ENCODE measurements around the gene ORAI2. TPM values are rescaled to one million over a fixed set of nuclear protein-coding genes. Genes with fewer than 3 reads are reported as not detected.

ORAI2 gene
- total and polyA plus RNA-seq, 10 donors, result 31.5 to 146 (median 81.0) TPM

GRCh38 chr7:102395873-102396709 lies 37.3 kb upstream of the ORAI2 start, which contains the start of gene PRKRIP1:
TSS of gene PRKRIP1 (plus strand) at chr7:102396363. CDS start at chr7:102396412, 49 bp downstream.
- no peaks in the 10 kb centered on the region for H3K9me3 ChIP-seq
- peaks cover 8 to 40% (median 23%) of the 10 kb centered on the region in 6 donors for H3K4me1 ChIP-seq
- H3K27me3 ChIP-seq (replicated peaks in 1 of 7), result no peaks in the 10 kb centered on the region
- H3K4me3 ChIP-seq, result peak within 1 kb of the TSS; percentile 69 to 97 (median 82)
- DNase-seq, result peak; percentile 96
- peaks cover 2 to 60% (median 30%) of the 10 kb centered on the region in 6 donors for H3K36me3 ChIP-seq
- intact Hi-C loops (cut with DNase I; ENCODE audit: low total_unique reads), result no loop called here
- peak within 1 kb of the TSS; percentile 75 to 93 (median 87) for H3K27ac ChIP-seq
- 0 to 2% (median 1%) methylated on average over 23 to 57 of the region's 59 CpGs for WGBS, 5 donors
- TF ChIP-seq CTCF (IDR thresholded peaks at IDR 0.05 in 8 of 11, conservative IDR thresholded peaks at IDR 0.05 in 3 of 11), result peak in 2 of 11 experiments; percentile 22 to 40
- TF ChIP-seq POLR2A (IDR thresholded peaks at IDR 0.05), result peak in 1 of 3 donors; percentile 40
- peak; percentile 89 to 95 (median 90) for TF ChIP-seq POLR2AphosphoS5 (IDR thresholded peaks at IDR 0.05)

GRCh38 chr7:102396710-102397019 lies 36.7 kb upstream of the ORAI2 start:
- peak overlapping the region; percentile 22 to 93 (median 87) for H3K27ac ChIP-seq
- peaks cover 2 to 64% (median 36%) of the 10 kb centered on the region in 6 donors for H3K36me3 ChIP-seq
- H3K4me3 ChIP-seq, result peak overlapping the region; percentile 69 to 97 (median 82)
- WGBS, 5 donors, result 0 to 1% (median 1%) methylated on average over 12 of the region's 12 CpGs
- no peak for TF ChIP-seq CTCF (IDR thresholded peaks at IDR 0.05 in 8 of 11, conservative IDR thresholded peaks at IDR 0.05 in 3 of 11)
- TF ChIP-seq POLR2AphosphoS5 (IDR thresholded peaks at IDR 0.05), result no peak
- no peak for TF ChIP-seq POLR2A (IDR thresholded peaks at IDR 0.05)
- no peak for DNase-seq
- intact Hi-C loops (cut with DNase I; ENCODE audit: low total_unique reads), result no loop called here
- H3K9me3 ChIP-seq, result no peaks in the 10 kb centered on the region
- no peaks in the 10 kb centered on the region for H3K27me3 ChIP-seq (replicated peaks in 1 of 7)
- H3K4me1 ChIP-seq, result peaks cover 8 to 40% (median 23%) of the 10 kb centered on the region in 6 donors

GRCh38 chr7:102398543-102398942 lies 34.8 kb upstream of the ORAI2 start:
- WGBS, 5 donors, result 90 to 98% (median 93%) methylated on average over 8 of the region's 8 CpGs
- Histone ChIP-seq H3K36me3 (peaks cover 2 to 66% (median 49%) of the 10 kb centered on the region in 6 donors), H3K27ac (no peak overlapping the region), H3K27me3 (replicated peaks in 1 of 7) (no peaks in the 10 kb centered on the region), H3K4me3 (no peak overlapping the region), H3K4me1 (peaks cover 8 to 46% (median 24%) of the 10 kb centered on the region in 6 donors), H3K9me3 (no peaks in the 10 kb centered on the region)
- TF ChIP-seq CTCF (IDR thresholded peaks at IDR 0.05 in 8 of 11, conservative IDR thresholded peaks at IDR 0.05 in 3 of 11) (no peak), POLR2A (IDR thresholded peaks at IDR 0.05) (no peak), POLR2AphosphoS5 (IDR thresholded peaks at IDR 0.05) (no peak)
- no peak for DNase-seq
- intact Hi-C loops (cut with DNase I; ENCODE audit: low total_unique reads), result no loop called here

- 80 to 89% (median 87%) methylated on average over 5 of the region's 5 CpGs for WGBS, 5 donors
- Histone ChIP-seq H3K4me1 (peaks cover 8 to 57% (median 31%) of the 10 kb centered on the region in 6 donors), H3K9me3 (no peaks in the 10 kb centered on the region), H3K27ac (no peak overlapping the region), H3K27me3 (replicated peaks in 1 of 7) (no peaks in the 10 kb centered on the region), H3K4me3 (no peak overlapping the region), H3K36me3 (peaks cover 2 to 72% (median 64%) of the 10 kb centered on the region in 6 donors)
- TF ChIP-seq POLR2A (IDR thresholded peaks at IDR 0.05) (no peak), CTCF (IDR thresholded peaks at IDR 0.05 in 8 of 11, conservative IDR thresholded peaks at IDR 0.05 in 3 of 11) (no peak), POLR2AphosphoS5 (IDR thresholded peaks at IDR 0.05) (no peak)
- intact Hi-C loops (cut with DNase I; ENCODE audit: low total_unique reads), result no loop called here
- DNase-seq, result no peak
Measured at GRCh38 chr7:102400360-102400759, 33.0 kb upstream of the ORAI2 start.
